ENCODE measurements around the gene LYRM4.
A peak's percentile ranks its signal among the peaks of the same experiment; 100 is the strongest.

The LYRM4 gene

GRCh38 chr6:5146398-5146797 is 114.4 kb downstream of the LYRM4 start:
- DNase-seq (ENCODE audit: low read depth) = no peak

- peak; percentile 36 for DNase-seq (ENCODE audit: low read depth)
Observed at GRCh38 chr6:5143634-5144311, 117.0 kb downstream of the LYRM4 start.

- no peak for DNase-seq (ENCODE audit: low read depth)
Observed at GRCh38 chr6:5142915-5143314, 117.8 kb downstream of the LYRM4 start.

GRCh38 chr6:5142131-5142530 is 118.6 kb downstream of the LYRM4 start:
- no peak for DNase-seq (ENCODE audit: low read depth)

GRCh38 chr6:5141046-5141445 is 119.7 kb downstream of the LYRM4 start:
- DNase-seq (ENCODE audit: low read depth) = no peak

- no peak for DNase-seq (ENCODE audit: low read depth)
Observed at GRCh38 chr6:5139828-5140771, 120.7 kb downstream of the LYRM4 start.

- DNase-seq (ENCODE audit: low read depth) = no peak
Observed at GRCh38 chr6:5138995-5139827, 121.5 kb downstream of the LYRM4 start.

- DNase-seq (ENCODE audit: low read depth) = no peak
Observed at GRCh38 chr6:5136851-5137250, 123.9 kb downstream of the LYRM4 start.

GRCh38 chr6:5135788-5136376 is 124.9 kb downstream of the LYRM4 start:
- DNase-seq (ENCODE audit: low read depth) = no peak

GRCh38 chr6:5133943-5134342 is 126.8 kb downstream of the LYRM4 start:
- no peak for DNase-seq (ENCODE audit: low read depth)

- DNase-seq (ENCODE audit: low read depth) = peak; percentile 65
Observed at GRCh38 chr6:5132731-5133130, 128.0 kb downstream of the LYRM4 start.

- no peak for DNase-seq (ENCODE audit: low read depth)
Observed at GRCh38 chr6:5130135-5130866, 130.4 kb downstream of the LYRM4 start.

GRCh38 chr6:5128351-5128750 is 132.4 kb downstream of the LYRM4 start:
- DNase-seq (ENCODE audit: low read depth) = no peak

GRCh38 chr6:5127106-5127687 is 133.6 kb downstream of the LYRM4 start:
- no peak for DNase-seq (ENCODE audit: low read depth)

- DNase-seq (ENCODE audit: low read depth) = peak; percentile 47
Observed at GRCh38 chr6:5126214-5126613, 134.5 kb downstream of the LYRM4 start.

- no peak for DNase-seq (ENCODE audit: low read depth)
Observed at GRCh38 chr6:5125152-5126006, 135.4 kb downstream of the LYRM4 start.

- DNase-seq (ENCODE audit: low read depth) = no peak
Observed at GRCh38 chr6:5124526-5124925, 136.2 kb downstream of the LYRM4 start.

GRCh38 chr6:5123296-5124143 is 137.2 kb downstream of the LYRM4 start:
- no peak for DNase-seq (ENCODE audit: low read depth)

GRCh38 chr6:5122504-5123112 is 138.1 kb downstream of the LYRM4 start:
- no peak for DNase-seq (ENCODE audit: low read depth)

Data from non-pigmented ciliary epithelial cell (primary cell).